Measurements from ENCODE around the gene SCYGR7.

The SCYGR7 gene

DNA sequence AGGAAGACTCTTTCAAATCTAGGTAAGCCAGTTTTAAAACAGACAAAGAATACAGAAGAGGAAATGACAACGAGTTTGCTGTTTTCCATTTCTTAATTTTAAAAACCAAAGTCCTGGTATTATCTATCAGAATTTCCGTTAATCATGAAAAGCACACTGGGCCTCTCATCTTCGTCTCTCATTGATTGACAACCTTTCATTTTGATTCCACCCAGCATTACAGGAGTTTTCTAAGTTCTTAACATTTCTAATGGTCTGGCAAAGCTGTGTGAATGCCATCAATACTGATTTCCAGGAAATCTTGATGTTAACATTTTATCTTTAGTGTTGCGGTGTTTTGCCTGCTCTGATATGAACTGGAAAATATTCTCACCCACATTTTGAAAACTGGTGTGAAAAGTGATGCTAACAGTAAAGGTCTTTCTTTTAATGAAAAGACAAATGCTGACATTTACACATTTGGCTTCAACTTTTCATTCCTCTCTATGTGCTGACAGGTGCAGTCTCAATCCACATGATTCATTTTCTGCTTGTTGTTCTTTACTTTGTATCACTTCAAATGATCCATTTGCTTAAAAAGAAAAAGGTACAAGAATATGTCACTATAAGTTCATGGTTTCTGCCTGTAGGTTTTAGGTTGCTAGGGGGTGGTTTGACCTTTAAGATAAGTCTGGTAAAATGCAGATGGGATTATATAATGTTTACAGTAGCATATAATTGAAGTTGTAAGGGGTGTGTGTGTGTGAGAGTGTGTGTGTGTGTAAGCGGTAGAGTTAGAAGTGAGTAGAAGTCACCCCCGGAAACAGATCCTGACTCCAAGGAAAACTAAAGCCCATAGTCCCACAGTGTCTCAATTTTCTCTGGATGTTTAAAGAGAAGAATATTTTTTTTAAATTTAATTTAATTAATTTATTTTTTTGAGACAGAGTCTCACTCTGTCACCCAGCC lies 47.0 kb downstream of the SCYGR7 start:
- no peak for ATAC-seq
- TF ChIP-seq RARB (CRISPR knock-in tag; IDR thresholded peaks at IDR 0.05): no peak
- no peak for TF ChIP-seq PATZ1 (CRISPR knock-in tag; IDR thresholded peaks at IDR 0.05; ENCODE audit: borderline replicate concordance)
- TF ChIP-seq ZC3H10 (CRISPR knock-in tag; IDR thresholded peaks at IDR 0.05): no peak
- TF ChIP-seq, protein P1, sequence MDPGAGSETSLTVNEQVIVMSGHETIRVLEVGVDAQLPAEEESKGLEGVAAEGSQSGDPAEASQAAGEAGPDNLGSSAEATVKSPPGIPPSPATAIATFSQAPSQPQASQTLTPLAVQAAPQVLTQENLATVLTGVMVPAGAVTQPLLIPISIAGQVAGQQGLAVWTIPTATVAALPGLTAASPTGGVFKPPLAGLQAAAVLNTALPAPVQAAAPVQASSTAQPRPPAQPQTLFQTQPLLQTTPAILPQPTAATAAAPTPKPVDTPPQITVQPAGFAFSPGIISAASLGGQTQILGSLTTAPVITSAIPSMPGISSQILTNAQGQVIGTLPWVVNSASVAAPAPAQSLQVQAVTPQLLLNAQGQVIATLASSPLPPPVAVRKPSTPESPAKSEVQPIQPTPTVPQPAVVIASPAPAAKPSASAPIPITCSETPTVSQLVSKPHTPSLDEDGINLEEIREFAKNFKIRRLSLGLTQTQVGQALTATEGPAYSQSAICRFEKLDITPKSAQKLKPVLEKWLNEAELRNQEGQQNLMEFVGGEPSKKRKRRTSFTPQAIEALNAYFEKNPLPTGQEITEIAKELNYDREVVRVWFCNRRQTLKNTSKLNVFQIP (CRISPR knock-in tag; IDR thresholded peaks at IDR 0.05; ENCODE audit: borderline replicate concordance, low read depth): no peak
- TF ChIP-seq GLIS3 (CRISPR knock-in tag; IDR thresholded peaks at IDR 0.05): no peak
- TF ChIP-seq CREB5 (CRISPR knock-in tag; IDR thresholded peaks at IDR 0.05; ENCODE audit: low read depth): no peak
- no peak for TF ChIP-seq CSDC2 (CRISPR knock-in tag; IDR thresholded peaks at IDR 0.05)
- TF ChIP-seq, protein P2, sequence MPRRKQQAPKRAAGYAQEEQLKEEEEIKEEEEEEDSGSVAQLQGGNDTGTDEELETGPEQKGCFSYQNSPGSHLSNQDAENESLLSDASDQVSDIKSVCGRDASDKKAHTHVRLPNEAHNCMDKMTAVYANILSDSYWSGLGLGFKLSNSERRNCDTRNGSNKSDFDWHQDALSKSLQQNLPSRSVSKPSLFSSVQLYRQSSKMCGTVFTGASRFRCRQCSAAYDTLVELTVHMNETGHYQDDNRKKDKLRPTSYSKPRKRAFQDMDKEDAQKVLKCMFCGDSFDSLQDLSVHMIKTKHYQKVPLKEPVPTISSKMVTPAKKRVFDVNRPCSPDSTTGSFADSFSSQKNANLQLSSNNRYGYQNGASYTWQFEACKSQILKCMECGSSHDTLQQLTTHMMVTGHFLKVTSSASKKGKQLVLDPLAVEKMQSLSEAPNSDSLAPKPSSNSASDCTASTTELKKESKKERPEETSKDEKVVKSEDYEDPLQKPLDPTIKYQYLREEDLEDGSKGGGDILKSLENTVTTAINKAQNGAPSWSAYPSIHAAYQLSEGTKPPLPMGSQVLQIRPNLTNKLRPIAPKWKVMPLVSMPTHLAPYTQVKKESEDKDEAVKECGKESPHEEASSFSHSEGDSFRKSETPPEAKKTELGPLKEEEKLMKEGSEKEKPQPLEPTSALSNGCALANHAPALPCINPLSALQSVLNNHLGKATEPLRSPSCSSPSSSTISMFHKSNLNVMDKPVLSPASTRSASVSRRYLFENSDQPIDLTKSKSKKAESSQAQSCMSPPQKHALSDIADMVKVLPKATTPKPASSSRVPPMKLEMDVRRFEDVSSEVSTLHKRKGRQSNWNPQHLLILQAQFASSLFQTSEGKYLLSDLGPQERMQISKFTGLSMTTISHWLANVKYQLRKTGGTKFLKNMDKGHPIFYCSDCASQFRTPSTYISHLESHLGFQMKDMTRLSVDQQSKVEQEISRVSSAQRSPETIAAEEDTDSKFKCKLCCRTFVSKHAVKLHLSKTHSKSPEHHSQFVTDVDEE (CRISPR knock-in tag; IDR thresholded peaks at IDR 0.05): no peak
- no peak for TF ChIP-seq ZNF565 (CRISPR knock-in tag; conservative IDR thresholded peaks at IDR 0.05; ENCODE audit: low read depth)
- no peak for TF ChIP-seq ZNF8 (CRISPR knock-in tag; IDR thresholded peaks at IDR 0.05)
- TF ChIP-seq OSR1 (CRISPR knock-in tag; IDR thresholded peaks at IDR 0.05): no peak
- TF ChIP-seq ZNF70 (CRISPR knock-in tag; IDR thresholded peaks at IDR 0.05): no peak
- no peak for TF ChIP-seq SNAI2 (CRISPR knock-in tag; IDR thresholded peaks at IDR 0.05)
- no peak for TF ChIP-seq ARNTL (CRISPR knock-in tag; IDR thresholded peaks at IDR 0.05; ENCODE audit: borderline replicate concordance, low read depth)
- TF ChIP-seq BACH2 (CRISPR knock-in tag; IDR thresholded peaks at IDR 0.05; ENCODE audit: borderline replicate concordance): no peak
- TF ChIP-seq ZFP30 (CRISPR knock-in tag; IDR thresholded peaks at IDR 0.05): no peak
- TF ChIP-seq ISL1 (CRISPR knock-in tag; IDR thresholded peaks at IDR 0.05): no peak
- no peak for TF ChIP-seq ZFP3 (CRISPR knock-in tag; IDR thresholded peaks at IDR 0.05)
- TF ChIP-seq CSRNP3 (CRISPR knock-in tag; IDR thresholded peaks at IDR 0.05): no peak
- no peak for TF ChIP-seq PPARA (CRISPR knock-in tag; IDR thresholded peaks at IDR 0.05; ENCODE audit: borderline replicate concordance)

All from SK-N-SH treated with all-trans-retinoic acid at 6 μM for 48 hours (cell line).